ENCODE results near the gene NUP54. TPM values are rescaled to one million over a fixed set of nuclear protein-coding genes. Genes with fewer than 3 reads are reported as not detected.
A peak's percentile ranks its signal among the peaks of the same experiment; 100 is the strongest.

Gene NUP54
- total and polyA plus RNA-seq, 2 of the 8 experiments (the other 6 are each of a cell fraction or from before 2014, with no cell fraction given): 51.4 to 103 TPM

- TF ChIP-seq CHD2 (IDR thresholded peaks at IDR 0.05; ENCODE audit: low read length): no peak
- no peak for TF ChIP-seq MAFK (IDR thresholded peaks at IDR 0.05; ENCODE audit: low read depth, low read length)
- TF ChIP-seq E2F6 (IDR thresholded peaks at IDR 0.05): peak; percentile 82
- TF ChIP-seq POLR2A (IDR thresholded peaks at IDR 0.05; ENCODE audit: control extremely low read depth in 1 of 2, low read depth in 2 of 2, low read length in 2 of 2): no peak
- no peak for TF ChIP-seq CHD7 (IDR thresholded peaks at IDR 0.05; ENCODE audit: insufficient replicate concordance, low read length)
- no peak for TF ChIP-seq TBP (IDR thresholded peaks at IDR 0.05; ENCODE audit: low read depth, low read length)
- no peak for TF ChIP-seq SAP30 (IDR thresholded peaks at IDR 0.05; ENCODE audit: insufficient read depth, insufficient replicate concordance, low read length)
- TF ChIP-seq JUND (IDR thresholded peaks at IDR 0.05; ENCODE audit: low read length): no peak
- TF ChIP-seq GABPA (IDR thresholded peaks at IDR 0.05; ENCODE audit: borderline replicate concordance, insufficient read depth, low read length): no peak
- peak; percentile 37; the same call in 1 of the 2 replicates for TF ChIP-seq TAF1 (IDR thresholded peaks at IDR 0.05; ENCODE audit: low read depth, low read length)
Observed at GRCh38 chr4:76087007-76087769, 61.0 kb downstream of the NUP54 start (continued).

Data from H1 (cell line).